H1 (cell line): ENCODE results near the gene DFFB. TPM values are rescaled to one million over a fixed set of nuclear protein-coding genes. Genes with fewer than 3 reads are reported as not detected.

Experiments used
- CTCF ChIA-PET: fragments of 300-600 bp; sonication (Branson Sonifier 250); formaldehyde crosslinking; loops from one replicate; lab custom pipeline; 2021; ENCODE audit not compliant: partially characterized antibody; lab: Charles Lee
- POLR2A ChIA-PET: fragments of 300-600 bp; sonication (Branson Sonifier 250); formaldehyde crosslinking; loops from one replicate; lab custom pipeline; 2021; ENCODE audit warnings: inconsistent platforms; ENCODE audit not compliant: partially characterized antibody; lab: Charles Lee
- DNase-seq, 2 experiments: peaks; one replicate each; pipeline versions ENCODE4 v3.0.0 to v3.0.0-alpha.2; 2010 to 2022; ENCODE audit warnings: low spot score in 2 of 2, low read depth in 1 of 2, mixed read lengths in 1 of 2
- FAIRE-seq: peaks from 2 replicates; lab custom pipeline; 2011; peaks lifted over from hg19 to GRCh38; lab: Jason Lieb, UNC
- H2AFZ ChIP-seq: 2 replicates; pipeline ENCODE4 v1.8.1; 2012; ENCODE audit warnings: low read length, inconsistent platforms
- H2AK5ac ChIP-seq: 2 replicates; pipeline ENCODE4 v1.6.1; 2013; ENCODE audit warnings: low read depth, low read length
- H2BK120ac ChIP-seq: replicated peaks from 2 replicates; pipeline ENCODE3; 2013; ENCODE audit warnings: low read depth, low read length, inconsistent platforms
- H2BK12ac ChIP-seq: 2 replicates; pipeline ENCODE4 v1.6.1; 2013; ENCODE audit warnings: low read depth, low read length
- H2BK15ac ChIP-seq: 2 replicates; pipeline ENCODE4 v1.6.1; 2013; ENCODE audit warnings: low read length
- H2BK20ac ChIP-seq: 2 replicates; pipeline ENCODE4 v1.6.1; 2013; ENCODE audit warnings: low read length
- H2BK5ac ChIP-seq: 2 replicates; pipeline ENCODE4 v1.6.1; 2013; ENCODE audit warnings: low read depth, low read length
- H3K14ac ChIP-seq: 2 replicates; pipeline ENCODE4 v1.6.1; 2013; ENCODE audit warnings: inconsistent platforms; ENCODE audit not compliant: insufficient read length
- H3K18ac ChIP-seq: 2 replicates; pipeline ENCODE4 v1.6.1; 2013; ENCODE audit warnings: low read length; ENCODE audit errors: extremely low read depth
- H3K23ac ChIP-seq: 2 replicates; pipeline ENCODE4 v1.6.1; 2013; ENCODE audit warnings: inconsistent platforms; ENCODE audit not compliant: insufficient read length
- H3K23me2 ChIP-seq: 2 replicates; pipeline ENCODE4 v1.6.1; 2013; ENCODE audit warnings: low read depth, low read length
- H3K27ac ChIP-seq: 2 replicates; pipeline ENCODE4 v1.6.1; 2011; ENCODE audit warnings: low read depth, low read length, inconsistent platforms
- H3K27me3 ChIP-seq, 4 experiments: replicated peaks in 1 of 4; 1 replicate in 1 of 4; 2 replicates in 3 of 4; pipeline versions ENCODE4 v1.6.1 to v1.8.1; 2011 to 2013; ENCODE audit warnings: low read length in 3 of 4, mild to moderate bottlenecking in 3 of 4, inconsistent platforms in 2 of 4, mixed read lengths in 2 of 4, moderate library complexity in 1 of 4; ENCODE audit not compliant: control insufficient read depth in 3 of 4, insufficient read depth in 3 of 4; ENCODE audit errors: extremely low read depth in 1 of 4
- H3K36me3 ChIP-seq, 4 experiments: 2 replicates each; pipeline versions ENCODE4 v1.6.1 to v1.8.1; 2011 to 2013; ENCODE audit warnings: mild to moderate bottlenecking in 4 of 4, low read length in 3 of 4, moderate library complexity in 2 of 4, control low read depth in 1 of 4, inconsistent platforms in 1 of 4; ENCODE audit not compliant: insufficient read depth in 4 of 4, control insufficient read depth in 2 of 4
- H3K4ac ChIP-seq: replicated peaks from 2 replicates; pipeline ENCODE3; 2013; ENCODE audit warnings: low read length, low read depth, mixed read lengths, inconsistent platforms; ENCODE audit not compliant: insufficient read length
- H3K4me1 ChIP-seq, 4 experiments: replicated peaks in 1 of 4; 1 replicate in 1 of 4; 2 replicates in 3 of 4; pipeline versions ENCODE4 v1.6.1 to v1.8.1; 2011 to 2013; ENCODE audit warnings: low read length in 3 of 4, inconsistent platforms in 2 of 4, mixed read lengths in 1 of 4; ENCODE audit not compliant: insufficient read depth in 4 of 4, control insufficient read depth in 3 of 4
- H3K4me2 ChIP-seq, 2 experiments: 2 replicates each; pipeline versions ENCODE4 v1.6.1 to v1.8.1; 2011 to 2013; ENCODE audit warnings: low read depth in 2 of 2, low read length in 2 of 2, control low read depth in 1 of 2, inconsistent platforms in 1 of 2, mild to moderate bottlenecking in 1 of 2; ENCODE audit not compliant: insufficient read depth in 1 of 2
- H3K4me3 ChIP-seq, 4 experiments: fragments of 200-600, 300-600 bp in 1 of 4; sonication (generic), shearing (Covaris generic), sonication (Bioruptor Twin) in 1 of 4; 2 replicates each; pipeline versions ENCODE4 v1.5.1 to v1.8.1; 2011 to 2016; ENCODE audit warnings: low read length in 4 of 4, low read depth in 3 of 4, control low read depth in 2 of 4, inconsistent platforms in 2 of 4, mild to moderate bottlenecking in 2 of 4, mixed read lengths in 1 of 4, moderate library complexity in 1 of 4; ENCODE audit not compliant: insufficient read depth in 2 of 4; ENCODE audit errors: extremely low read depth in 1 of 4
- H3K56ac ChIP-seq: replicated peaks from 2 replicates; pipeline ENCODE3; 2013; ENCODE audit warnings: low read depth, mild to moderate bottlenecking, mixed read lengths, low read length, inconsistent platforms; ENCODE audit not compliant: insufficient read length
- H3K79me1 ChIP-seq: 2 replicates; pipeline ENCODE4 v1.6.1; 2013; ENCODE audit warnings: low read depth, low read length, control low read depth
- H3K79me2 ChIP-seq, 2 experiments: 2 replicates each; pipeline versions ENCODE4 v1.6.1 to v1.8.1; 2012 to 2013; ENCODE audit warnings: low read length in 2 of 2, mild to moderate bottlenecking in 2 of 2, inconsistent platforms in 1 of 2; ENCODE audit not compliant: insufficient read depth in 2 of 2, control insufficient read depth in 1 of 2
- H3K9ac ChIP-seq, 4 experiments: replicated peaks in 1 of 4; 1 replicate in 1 of 4; 2 replicates in 3 of 4; pipeline versions ENCODE4 v1.6.1 to v1.8.1; 2011 to 2013; ENCODE audit warnings: low read depth in 3 of 4, low read length in 3 of 4, control low read depth in 2 of 4, mild to moderate bottlenecking in 2 of 4, moderate library complexity in 2 of 4, inconsistent platforms in 1 of 4; ENCODE audit errors: extremely low read depth in 1 of 4
- H3K9me3 ChIP-seq, 2 experiments: 2 replicates each; pipeline versions ENCODE4 v1.6.1 to v1.8.1; 2012 to 2013; ENCODE audit warnings: mild to moderate bottlenecking in 2 of 2, moderate library complexity in 2 of 2, control low read depth in 1 of 2, inconsistent platforms in 1 of 2, low read depth in 1 of 2, low read length in 1 of 2, mixed read lengths in 1 of 2; ENCODE audit not compliant: insufficient read depth in 2 of 2
- H4K20me1 ChIP-seq, 2 experiments: replicated peaks in 1 of 2; 2 replicates each; pipeline versions ENCODE3 to v1.8.1; 2011 to 2013; ENCODE audit warnings: inconsistent platforms in 2 of 2, low read length in 2 of 2, mild to moderate bottlenecking in 1 of 2; ENCODE audit not compliant: insufficient read depth in 2 of 2, control insufficient read depth in 1 of 2
- H4K5ac ChIP-seq: 2 replicates; pipeline ENCODE4 v1.6.1; 2013; ENCODE audit warnings: low read length, low read depth, mixed read lengths, inconsistent platforms; ENCODE audit not compliant: insufficient read length
- H4K8ac ChIP-seq: 2 replicates; pipeline ENCODE4 v1.8.0; 2013; ENCODE audit warnings: mild to moderate bottlenecking, moderate library complexity, low read length, inconsistent platforms; ENCODE audit not compliant: insufficient read depth; ENCODE audit errors: extremely low read depth
- H4K91ac ChIP-seq: replicated peaks from 2 replicates; pipeline ENCODE3; 2013; ENCODE audit warnings: low read length, mixed read lengths, inconsistent platforms; ENCODE audit not compliant: insufficient read length
- ASH2L ChIP-seq: fragments of 200-600, 300-600 bp; sonication (generic); IDR thresholded peaks from one replicate; pipeline ENCODE4 v1.7.1; 2017; ENCODE audit warnings: low read length
- BCL11A ChIP-seq, 2 experiments: IDR thresholded peaks; one replicate each; pipeline ENCODE4 v1.6.1; 2011; ENCODE audit warnings: low read depth in 2 of 2, low read length in 2 of 2, mild to moderate bottlenecking in 2 of 2
- CEBPB ChIP-seq: IDR thresholded peaks from 2 replicates; pipeline ENCODE4 v1.6.1; 2012; ENCODE audit warnings: low read depth, low read length
- CTCF ChIP-seq, 3 experiments: IDR thresholded peaks; 1 replicate in 2 of 3; 2 replicates in 1 of 3; pipeline versions ENCODE4 v1.5.1 to v1.6.1; 2011; ENCODE audit warnings: low read length in 3 of 3, mild to moderate bottlenecking in 3 of 3, inconsistent platforms in 2 of 3, low read depth in 1 of 3, moderate library complexity in 1 of 3; ENCODE audit not compliant: insufficient read depth in 1 of 3; ENCODE audit errors: control extremely low read depth in 1 of 3
- GABPA ChIP-seq: IDR thresholded peaks from 2 replicates; pipeline ENCODE4 v1.6.1; 2011; ENCODE audit warnings: mild to moderate bottlenecking, low read length, moderate library complexity, borderline replicate concordance; ENCODE audit not compliant: insufficient read depth
- WGBS, 2 experiments: shearing (Covaris generic) in 1 of 2; methylation state at CpG; one replicate each; pipeline versions ENCODE4 v1.1.6 to v1.1.7; 2013 to 2015; ENCODE audit warnings: low lambda C conversion rate in 2 of 2, mixed read lengths in 2 of 2, inconsistent platforms in 1 of 2, low coverage in 1 of 2, missing lambda C conversion rate in 1 of 2; ENCODE audit not compliant: insufficient replicate concordance in 2 of 2, insufficient coverage in 1 of 2, insufficient read length in 1 of 2; ENCODE audit errors: extremely low coverage in 1 of 2, missing lambda C conversion rate in 1 of 2; 5-methylcytosine and 5-hydroxymethylcytosine counted together
- polyA plus RNA-seq, 7 experiments: library from polyadenylated mRNA; depleted of rRNA in 3 of 7; stranded (reverse) in 5 of 7; unstranded in 2 of 7; fragments of >200 nt in 5 of 7; fragments of 200-250 nt in 2 of 7; gene quantifications; 1 replicate in 5 of 7; 2 replicates in 1 of 7; 4 replicates in 1 of 7; pipeline versions ENCODE4 v1.2.1 to v1.2.3, GENCODE V29; 2011 to 2013; ENCODE audit warnings: missing spikeins in 2 of 7, mixed read lengths in 2 of 7
- total RNA-seq: library from RNA; stranded (reverse); fragmentation: NEBNext Ultra II Directional; extraction: Animal tissue kit (Norgen Biotek cat#: 25700); gene quantifications from 2 replicates; pipeline ENCODE4 v1.2.1, GENCODE V29; 2021

Gene DFFB
- total and polyA plus RNA-seq, 2 of the 8 experiments (the other 6 are each of a cell fraction or from before 2014, with no cell fraction given), result 8.6 to 11.9 TPM

GRCh38 chr1:3824650-3825049, 32.6 kb upstream of the DFFB start:
- H3K23me2 ChIP-seq, result no peaks in the 10 kb centered on the region
- no peak overlapping the region for H3K4ac ChIP-seq
- CTCF ChIA-PET, result interaction anchor here (2.2 kb wide), 1 partner anchor 10 kb away, joined by 5 read pairs; no protein-coding TSS in a partner anchor
- no peak overlapping the region for H2AK5ac ChIP-seq
- DNase-seq (no peak), FAIRE-seq (no peak)
- H2BK15ac ChIP-seq, result no peak overlapping the region
- H3K4me3 ChIP-seq, result no peak overlapping the region
- no peak for TF ChIP-seq GABPA
- TF ChIP-seq BCL11A (IDR thresholded peaks at IDR 0.05; ENCODE audit: low read depth in 2 of 2, low read length in 2 of 2), result no peak
- no peak for TF ChIP-seq ASH2L
- TF ChIP-seq CEBPB, result no peak
- no peak for TF ChIP-seq CTCF (IDR thresholded peaks at IDR 0.05; ENCODE audit: control extremely low read depth in 1 of 3, insufficient read depth in 1 of 3, low read depth in 1 of 3, low read length in 3 of 3)
- H3K4me2 ChIP-seq, result no peak overlapping the region
- H3K9ac ChIP-seq, result no peak overlapping the region
- H3K23ac ChIP-seq, result no peak overlapping the region
- H4K91ac ChIP-seq, result no peak overlapping the region
- H2BK12ac ChIP-seq, result no peak overlapping the region
- H2BK5ac ChIP-seq, result no peak overlapping the region
- no peaks in the 10 kb centered on the region for H3K79me1 ChIP-seq
- no peak overlapping the region for H4K8ac ChIP-seq
- WGBS, 2 experiments, result 80% methylated on average over 3 of the region's 8 CpGs; no CpG with 5 or more reads in 1 of the 2 experiments
- no peaks in the 10 kb centered on the region for H3K4me1 ChIP-seq
- no peak overlapping the region for H3K27ac ChIP-seq
- H2BK20ac ChIP-seq, result no peak overlapping the region
- H3K27me3 ChIP-seq, result no peaks in the 10 kb centered on the region
- peaks cover 0 to 6% (median 0%) of the 10 kb centered on the region in 4 experiments; a peak in 3 of 8 replicates for H3K36me3 ChIP-seq
- H3K9me3 ChIP-seq, result no peaks in the 10 kb centered on the region
- H4K20me1 ChIP-seq, result peaks cover 1 to 11% of the 10 kb centered on the region in 2 experiments
- H3K14ac ChIP-seq, result no peak overlapping the region
- H4K5ac ChIP-seq, result no peak overlapping the region
- H3K56ac ChIP-seq, result no peak overlapping the region
- POLR2A ChIA-PET, result no interaction called here
- no peak overlapping the region for H2AFZ ChIP-seq
- H2BK120ac ChIP-seq, result no peak overlapping the region
- no peaks in the 10 kb centered on the region for H3K79me2 ChIP-seq
- H3K18ac ChIP-seq, result no peak overlapping the region
